HCT116 (cell line): ENCODE measurements around the gene SERINC5. TPM values are rescaled to one million over a fixed set of nuclear protein-coding genes. Genes with fewer than 3 reads are reported as not detected.

Experiments used
- ATAC-seq: fragments of 200-7000 bp; cut with Tn5 transposase; 2 replicates; pipeline ENCODE4 v1.9.1; 2020; ENCODE audit warnings: mild to moderate bottlenecking, moderate library complexity
- BruUV-seq: library from RNA; stranded (reverse); fragments of 400-500 nt; replicated peaks from 2 replicates; lab custom pipeline; 2021; lab: Mats Ljungman, UMichigan
- CTCF ChIA-PET: fragments of 300-600 bp; sonication (Branson Sonifier 250); formaldehyde crosslinking; loops from one replicate; lab custom pipeline; 2021; ENCODE audit warnings: antibody characterized with exemption; lab: Charles Lee
- POLR2A ChIA-PET: fragments of 300-600, 350-600 bp; sonication (Branson Sonifier 250); formaldehyde crosslinking; loops from one replicate; lab custom pipeline; 2021; ENCODE audit warnings: antibody characterized with exemption; lab: Charles Lee
- RAD21 ChIA-PET, 2 experiments: fragments of 300-600 bp; sonication (Branson Sonifier 250); formaldehyde crosslinking; loops; one replicate each; lab custom pipeline; 2023; ENCODE audit warnings: low total read pairs in 2 of 2; ENCODE audit not compliant: uncharacterized antibody in 2 of 2, unreplicated experiment in 2 of 2, low non-redundant PET in 1 of 2; lab: Charles Lee
- DNase-seq: peaks from one replicate; pipeline ENCODE4 v3.0.0-alpha.2; 2010; ENCODE audit warnings: low read depth, low spot score
- H2AFZ ChIP-seq: fragments of 200-600 bp; shearing (Covaris generic), sonication (generic); 2 replicates; pipeline ENCODE4 v1.6.1; 2017; ENCODE audit warnings: low read depth, mixed run types, mixed read lengths, antibody characterized with exemption, low read length; ENCODE audit not compliant: poor library complexity, severe bottlenecking
- H3K27ac ChIP-seq: 2 replicates; pipeline ENCODE4 v1.5.1; 2012; ENCODE audit warnings: low read depth, low read length
- H3K27me3 ChIP-seq: fragments of 200-600 bp; sonication (generic); 2 replicates; pipeline ENCODE4 v1.6.1; 2016; ENCODE audit warnings: mixed run types, low read length, mixed read lengths; ENCODE audit not compliant: insufficient read depth
- H3K36me3 ChIP-seq, 2 experiments: fragments of 200-500 bp in 1 of 2; fragments of 200-600 bp in 1 of 2; sonication (Bioruptor generic) in 1 of 2; sonication (generic) in 1 of 2; 2 replicates each; pipeline versions ENCODE4 v1.5.1 to v1.6.1; 2014 to 2016; ENCODE audit warnings: low read length in 2 of 2, inconsistent platforms in 1 of 2, mixed read lengths in 1 of 2, mixed run types in 1 of 2; ENCODE audit not compliant: insufficient read depth in 2 of 2, control insufficient read depth in 1 of 2
- H3K4me1 ChIP-seq, 2 experiments: fragments of 200-600 bp in 1 of 2; sonication (generic) in 1 of 2; 2 replicates each; pipeline versions ENCODE4 v1.5.1 to v1.6.1; 2012 to 2017; ENCODE audit warnings: low read length in 2 of 2, inconsistent platforms in 1 of 2, mild to moderate bottlenecking in 1 of 2, mixed read lengths in 1 of 2, mixed run types in 1 of 2, moderate library complexity in 1 of 2; ENCODE audit not compliant: insufficient read depth in 2 of 2, control insufficient read depth in 1 of 2
- H3K4me2 ChIP-seq: fragments of 200-600 bp; sonication (generic); 2 replicates; pipeline ENCODE4 v1.6.1; 2017; ENCODE audit warnings: mixed run types, low read length, mixed read lengths
- H3K4me3 ChIP-seq, 2 experiments: fragments of 200-600 bp in 1 of 2; sonication (generic) in 1 of 2; replicated peaks in 1 of 2; 2 replicates each; pipeline ENCODE4 v1.5.1; 2011 to 2016; ENCODE audit warnings: low read length in 2 of 2, control low read depth in 1 of 2, low read depth in 1 of 2, mild to moderate bottlenecking in 1 of 2, mixed read lengths in 1 of 2, mixed run types in 1 of 2
- H3K79me2 ChIP-seq: fragments of 200-600 bp; sonication (generic); 2 replicates; pipeline ENCODE4 v1.6.1; 2017; ENCODE audit warnings: mild to moderate bottlenecking, mixed run types, low read length, moderate library complexity, mixed read lengths; ENCODE audit not compliant: insufficient read depth
- H3K9ac ChIP-seq: fragments of 200-600 bp; sonication (generic); 2 replicates; pipeline ENCODE4 v1.6.1; 2016; ENCODE audit warnings: low read length, mixed read lengths
- H3K9me2 ChIP-seq: fragments of 200-600 bp; sonication (generic), shearing (Covaris generic); 2 replicates; pipeline ENCODE4 v1.6.1; 2017; ENCODE audit warnings: mixed run types, mild to moderate bottlenecking, moderate library complexity; ENCODE audit not compliant: insufficient read depth
- H3K9me3 ChIP-seq, 2 experiments: fragments of 200-500 bp in 1 of 2; fragments of 200-600 bp in 1 of 2; sonication (Bioruptor generic) in 1 of 2; sonication (generic) in 1 of 2; 2 replicates each; pipeline ENCODE4 v1.6.1; 2014 to 2017; ENCODE audit warnings: low read length in 2 of 2, mixed read lengths in 2 of 2, inconsistent platforms in 1 of 2, low read depth in 1 of 2, mild to moderate bottlenecking in 1 of 2, mixed run types in 1 of 2, moderate library complexity in 1 of 2; ENCODE audit not compliant: control insufficient read depth in 1 of 2, insufficient read depth in 1 of 2
- H4K20me1 ChIP-seq: fragments of 200-600 bp; sonication (generic), shearing (Covaris generic); 2 replicates; pipeline ENCODE4 v1.6.1; 2017; ENCODE audit warnings: mixed run types, mild to moderate bottlenecking, moderate library complexity; ENCODE audit not compliant: insufficient read depth
- CBX3 ChIP-seq: IDR thresholded peaks from 2 replicates; pipeline ENCODE4 v1.6.1; 2012; ENCODE audit warnings: low read depth
- EGR1 ChIP-seq: IDR thresholded peaks from 2 replicates; pipeline ENCODE4 v1.6.1; 2012; ENCODE audit warnings: low read depth
- FOSL1 ChIP-seq: IDR thresholded peaks from 2 replicates; pipeline ENCODE4 v1.6.1; 2012; ENCODE audit warnings: low read depth
- JUND ChIP-seq: IDR thresholded peaks from 2 replicates; pipeline ENCODE4 v1.6.1; 2012
- MAX ChIP-seq: IDR thresholded peaks from 2 replicates; pipeline ENCODE4 v1.6.1; 2012
- POLR2A ChIP-seq: IDR thresholded peaks from 2 replicates; pipeline ENCODE4 v1.7.0; 2011; ENCODE audit warnings: borderline replicate concordance; ENCODE audit not compliant: insufficient read depth, insufficient read length; ENCODE audit errors: extremely low read depth
- RAD21 ChIP-seq: IDR thresholded peaks from 2 replicates; pipeline ENCODE4 v1.6.1; 2012; ENCODE audit warnings: low read depth, mild to moderate bottlenecking
- SIN3A ChIP-seq: IDR thresholded peaks from 2 replicates; pipeline ENCODE4 v1.6.1; 2012; ENCODE audit warnings: low read depth
- SP1 ChIP-seq: IDR thresholded peaks from 2 replicates; pipeline ENCODE4 v1.6.1; 2012; ENCODE audit warnings: low read depth
- SRF ChIP-seq: IDR thresholded peaks from 2 replicates; pipeline ENCODE4 v1.6.1; 2012; ENCODE audit warnings: low read depth
- TCF7L2 ChIP-seq: IDR thresholded peaks from 2 replicates; pipeline ENCODE4 v1.7.0; 2011; ENCODE audit warnings: borderline replicate concordance, inconsistent platforms; ENCODE audit not compliant: insufficient read depth, insufficient read length; ENCODE audit errors: extremely low read depth
- ZFX ChIP-seq: fragments of 450-650 bp; IDR thresholded peaks from 2 replicates; pipeline ENCODE4 v1.6.1; 2017
- intact Hi-C: fragments of 100-400 bp; cut with micrococcal nuclease; formaldehyde crosslinking; loops from 2 replicates; pipeline ENCODE4 v1.10.0; 2022
- total RNA-seq: library from RNA; stranded (reverse); gene quantifications from one replicate; pipeline ENCODE4 v1.2.1, GENCODE V29; 2021; ENCODE audit not compliant: unreplicated experiment
- TF ChIP-seq, protein P1 (sequence below), 3 experiments: fragments of 200-600 bp in 1 of 3; sonication (generic) in 1 of 3; IDR thresholded peaks in 2 of 3; conservative IDR thresholded peaks in 1 of 3; 2 replicates each; pipeline ENCODE4 v1.5.1; 2012 to 2017; ENCODE audit warnings: low read depth in 2 of 3, low read length in 2 of 3, antibody characterized with exemption in 1 of 3, borderline replicate concordance in 1 of 3, control low read depth in 1 of 3, mild to moderate bottlenecking in 1 of 3, mixed read lengths in 1 of 3, mixed run types in 1 of 3, moderate library complexity in 1 of 3; ENCODE audit not compliant: insufficient read depth in 1 of 3

The SERINC5 gene
- total RNA-seq, 1 experiment from 2014 or later: 39.3 TPM

GRCh38 chr5:80116465-80116864 lies 139.4 kb downstream of the SERINC5 start:
- H3K4me2 ChIP-seq: no peak overlapping the region
- no peak overlapping the region for H3K4me3 ChIP-seq
- no peaks in the 10 kb centered on the region for H3K36me3 ChIP-seq
- DNase-seq: no peak
- CTCF ChIA-PET: no interaction called here
- no peaks in the 10 kb centered on the region for H4K20me1 ChIP-seq
- H3K9ac ChIP-seq: no peak overlapping the region
- H3K27ac ChIP-seq: no peak overlapping the region
- intact Hi-C loops: no loop called here
- RAD21 ChIA-PET: no interaction called here
- no peaks in the 10 kb centered on the region for H3K9me2 ChIP-seq
- no peaks in the 10 kb centered on the region for H3K79me2 ChIP-seq
- BruUV-seq: no TSS peak
- H3K9me3 ChIP-seq: no peaks in the 10 kb centered on the region
- no peak overlapping the region for H2AFZ ChIP-seq
- no peaks in the 10 kb centered on the region for H3K27me3 ChIP-seq
- POLR2A ChIA-PET: no interaction called here
- no peak for ATAC-seq
- no peaks in the 10 kb centered on the region for H3K4me1 ChIP-seq
- TF ChIP-seq SRF (no peak), SIN3A (no peak), RAD21 (no peak)
- TF ChIP-seq, protein P1, sequence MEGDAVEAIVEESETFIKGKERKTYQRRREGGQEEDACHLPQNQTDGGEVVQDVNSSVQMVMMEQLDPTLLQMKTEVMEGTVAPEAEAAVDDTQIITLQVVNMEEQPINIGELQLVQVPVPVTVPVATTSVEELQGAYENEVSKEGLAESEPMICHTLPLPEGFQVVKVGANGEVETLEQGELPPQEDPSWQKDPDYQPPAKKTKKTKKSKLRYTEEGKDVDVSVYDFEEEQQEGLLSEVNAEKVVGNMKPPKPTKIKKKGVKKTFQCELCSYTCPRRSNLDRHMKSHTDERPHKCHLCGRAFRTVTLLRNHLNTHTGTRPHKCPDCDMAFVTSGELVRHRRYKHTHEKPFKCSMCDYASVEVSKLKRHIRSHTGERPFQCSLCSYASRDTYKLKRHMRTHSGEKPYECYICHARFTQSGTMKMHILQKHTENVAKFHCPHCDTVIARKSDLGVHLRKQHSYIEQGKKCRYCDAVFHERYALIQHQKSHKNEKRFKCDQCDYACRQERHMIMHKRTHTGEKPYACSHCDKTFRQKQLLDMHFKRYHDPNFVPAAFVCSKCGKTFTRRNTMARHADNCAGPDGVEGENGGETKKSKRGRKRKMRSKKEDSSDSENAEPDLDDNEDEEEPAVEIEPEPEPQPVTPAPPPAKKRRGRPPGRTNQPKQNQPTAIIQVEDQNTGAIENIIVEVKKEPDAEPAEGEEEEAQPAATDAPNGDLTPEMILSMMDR (IDR thresholded peaks at IDR 0.05 in 2 of 3, conservative IDR thresholded peaks at IDR 0.05 in 1 of 3; ENCODE audit: borderline replicate concordance in 1 of 3, insufficient read depth in 1 of 3, low read depth in 2 of 3, low read length in 2 of 3): no peak

DNA sequence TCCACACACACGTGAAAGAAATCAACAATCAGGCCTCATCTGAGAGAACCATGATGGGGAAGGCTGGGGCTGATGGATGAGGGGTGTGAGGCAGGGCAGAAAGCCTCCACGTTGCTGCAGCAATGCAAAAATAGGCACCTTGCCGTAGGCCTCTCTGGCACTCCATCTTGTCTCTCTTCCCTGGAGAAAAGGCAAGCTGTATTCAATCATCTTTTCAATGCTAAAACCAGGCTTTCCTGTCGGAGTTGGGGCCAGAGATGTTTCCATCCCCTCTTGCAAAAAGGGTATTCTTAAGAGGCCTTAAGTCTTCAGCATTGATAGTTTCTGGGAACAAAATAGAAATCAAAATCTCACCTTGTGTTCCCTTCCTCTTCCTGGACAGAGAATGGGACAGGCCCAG lies 139.8 kb downstream of the SERINC5 start:
- no peak overlapping the region for H3K9ac ChIP-seq
- no peaks in the 10 kb centered on the region for H3K9me2 ChIP-seq
- no peak for TF ChIP-seq JUND
- no peak for TF ChIP-seq EGR1
- TF ChIP-seq TCF7L2: no peak
- TF ChIP-seq MAX: no peak
- no peak for TF ChIP-seq POLR2A
- TF ChIP-seq ZFX: no peak
- TF ChIP-seq SP1: no peak
- TF ChIP-seq SIN3A: no peak
- no peak for TF ChIP-seq FOSL1
- no peak for TF ChIP-seq CBX3
- H3K9me3 ChIP-seq: no peaks in the 10 kb centered on the region
- no peak overlapping the region for H2AFZ ChIP-seq
- no peaks in the 10 kb centered on the region for H3K4me1 ChIP-seq
- no peak for DNase-seq
- ChIA-PET POLR2A (no interaction called here), RAD21 (no interaction called here), CTCF (no interaction called here)
- H3K4me3 ChIP-seq: no peak overlapping the region
- no TSS peak for BruUV-seq
- H3K27me3 ChIP-seq: no peaks in the 10 kb centered on the region
- H3K36me3 ChIP-seq: no peaks in the 10 kb centered on the region
- intact Hi-C loops: no loop called here
- ATAC-seq: no peak
- no peaks in the 10 kb centered on the region for H4K20me1 ChIP-seq
- no peak overlapping the region for H3K4me2 ChIP-seq
- no peaks in the 10 kb centered on the region for H3K79me2 ChIP-seq
- no peak overlapping the region for H3K27ac ChIP-seq
